ENCODE measurements around the gene SMIM17. TPM values are rescaled to one million over a fixed set of nuclear protein-coding genes. Genes with fewer than 3 reads are reported as not detected.
"Not testable (repeated sequence)": the region's sequence is repeated elsewhere in the genome, so short reads cannot be mapped to it uniquely, and the experiment has no call there.

The SMIM17 gene
- total RNA-seq, 4 donors from 2014 or later = 0.37 to 0.48 TPM; not detected in 2

GRCh38 chr19:56667311-56667870, 24.4 kb downstream of the SMIM17 start:
- TF ChIP-seq CTCF (IDR thresholded peaks at IDR 0.05) = no peak
- DNase-seq (ENCODE audit: low spot score) (no peak), ATAC-seq (ENCODE audit: low FRiP score) (no peak)

DNA sequence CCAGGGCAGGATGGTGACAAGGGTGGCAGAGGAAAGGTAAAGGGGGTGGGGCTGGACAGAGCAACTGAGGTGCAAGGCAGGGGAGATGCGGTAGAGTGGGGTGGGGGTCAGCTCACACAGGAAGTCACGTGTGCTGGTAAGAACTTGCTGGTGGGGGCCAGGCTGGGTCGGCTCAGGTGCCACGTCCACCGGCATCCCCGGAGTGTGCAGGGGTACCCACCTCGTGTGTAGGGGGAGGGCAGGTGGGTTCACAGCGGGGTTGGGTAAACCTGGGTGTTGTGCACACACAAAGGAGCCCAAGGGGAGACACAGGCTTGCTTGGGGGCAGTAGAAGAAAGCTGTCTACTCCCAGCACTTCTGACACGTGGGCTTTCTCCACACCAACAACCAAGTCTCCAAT, 25.7 kb downstream of the SMIM17 start:
- no peak for TF ChIP-seq CTCF (IDR thresholded peaks at IDR 0.05)
- ATAC-seq (ENCODE audit: low FRiP score) = no peak
- no peak for DNase-seq (ENCODE audit: low spot score)

DNA sequence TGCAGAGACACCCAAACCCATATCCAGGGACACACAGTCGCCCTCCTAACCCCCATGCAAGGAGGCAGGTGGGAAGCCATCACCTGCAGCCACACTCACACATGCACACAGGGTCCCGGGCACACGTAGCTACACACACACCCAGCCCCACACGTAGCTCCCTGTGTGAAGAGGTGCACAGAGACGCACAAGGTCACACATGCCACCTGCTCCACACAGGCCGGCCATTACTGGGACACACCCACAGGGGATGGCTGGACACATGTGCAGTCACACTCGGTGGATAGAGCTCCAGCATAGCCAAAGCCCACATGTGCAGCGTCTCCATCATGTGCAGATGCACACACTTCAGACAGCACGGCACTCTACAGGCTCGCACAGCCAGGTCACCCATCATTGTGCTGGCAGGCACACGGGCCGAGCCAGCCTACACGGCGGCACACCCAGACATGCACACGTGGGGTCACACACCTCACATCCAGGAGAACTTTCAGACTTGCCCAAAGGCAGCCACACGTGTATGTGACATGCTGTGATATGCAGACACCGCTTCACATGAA, 27.5 kb downstream of the SMIM17 start:
- DNase-seq (ENCODE audit: low spot score) (no peak), ATAC-seq (ENCODE audit: low FRiP score) (no peak)
- TF ChIP-seq CTCF (IDR thresholded peaks at IDR 0.05) = no peak

- ATAC-seq (ENCODE audit: low FRiP score) (peak; percentile 20), DNase-seq (ENCODE audit: low spot score) (no peak)
- TF ChIP-seq CTCF (IDR thresholded peaks at IDR 0.05) = no peak
Observed at GRCh38 chr19:56670961-56671612, 28.1 kb downstream of the SMIM17 start.

GRCh38 chr19:56671613-56671994, 28.6 kb downstream of the SMIM17 start, which contains the start of gene ZNF835:
TSS of gene ZNF835 (minus strand) at chr19:56671757. CDS start at chr19:56665198, 6,559 bp downstream.
- DNase-seq (ENCODE audit: low spot score) = peak; percentile 76
- ATAC-seq (ENCODE audit: low FRiP score) = peak; percentile 91
- TF ChIP-seq CTCF (IDR thresholded peaks at IDR 0.05) = no peak

GRCh38 chr19:56672610-56673009, 29.7 kb downstream of the SMIM17 start:
- not testable (repeated sequence) for ATAC-seq (ENCODE audit: low FRiP score); DNase-seq (ENCODE audit: low spot score)

- no peak for ATAC-seq (ENCODE audit: low FRiP score)
- no peak for DNase-seq (ENCODE audit: low spot score)
- no peak for TF ChIP-seq CTCF (IDR thresholded peaks at IDR 0.05)
Observed at GRCh38 chr19:56678205-56678604, 35.2 kb downstream of the SMIM17 start.
